GM21717 (cell line): Measurements from ENCODE around the gene NQO1.

ENCODE experiments used
- ATAC-seq: cut with Tn5 transposase; IDR thresholded peaks from one replicate; pipeline ENCODE4 v1.9.1; 2021; ENCODE audit warnings: mild to moderate bottlenecking, moderate library complexity; ENCODE audit not compliant: unreplicated experiment

The NQO1 gene

GRCh38 chr16:69707920-69708683 is 18.3 kb downstream of the NQO1 start:
- no peak for ATAC-seq

- ATAC-seq = no peak
Observed at GRCh38 chr16:69706975-69707340, 19.4 kb downstream of the NQO1 start.

- ATAC-seq = no peak
Observed at GRCh38 chr16:69706256-69706974, 19.9 kb downstream of the NQO1 start.

- ATAC-seq = no peak
Observed at GRCh38 chr16:69703638-69704037, 22.7 kb downstream of the NQO1 start.

GRCh38 chr16:69701866-69702265 is 24.5 kb downstream of the NQO1 start:
- no peak for ATAC-seq

GRCh38 chr16:69701452-69701851 is 24.9 kb downstream of the NQO1 start:
- ATAC-seq = no peak

- ATAC-seq = no peak
Observed at GRCh38 chr16:69699915-69700314, 26.4 kb downstream of the NQO1 start.

- ATAC-seq = no peak
Observed at GRCh38 chr16:69698404-69698803, 28.0 kb downstream of the NQO1 start.

- no peak for ATAC-seq
Observed at GRCh38 chr16:69693916-69694315, 32.4 kb downstream of the NQO1 start.

- ATAC-seq = no peak
Observed at GRCh38 chr16:69691980-69692911, 34.1 kb downstream of the NQO1 start.

- ATAC-seq = no peak
Observed at GRCh38 chr16:69688589-69688988, 37.8 kb downstream of the NQO1 start.

GRCh38 chr16:69680358-69680757 is 46.0 kb downstream of the NQO1 start:
- ATAC-seq = no peak

GRCh38 chr16:69672998-69673713 is 53.2 kb downstream of the NQO1 start:
- ATAC-seq = no peak

GRCh38 chr16:69672315-69672997 is 53.9 kb downstream of the NQO1 start:
- ATAC-seq = no peak

GRCh38 chr16:69669577-69669976 is 56.8 kb downstream of the NQO1 start:
- no peak for ATAC-seq

- no peak for ATAC-seq
Observed at GRCh38 chr16:69663846-69664245, 62.5 kb downstream of the NQO1 start.

- ATAC-seq = no peak
Observed at GRCh38 chr16:69662901-69663300, 63.5 kb downstream of the NQO1 start.

- no peak for ATAC-seq
Observed at GRCh38 chr16:69660166-69660565, 66.2 kb downstream of the NQO1 start.
